Endothelial cell of umbilical vein (primary cell): ENCODE data around the gene TAAR9.

Experiments used
- EZH2 ChIP-seq: IDR thresholded peaks from 2 replicates; pipeline ENCODE4 v1.6.1; 2012; ENCODE audit warnings: borderline replicate concordance, low read depth, mild to moderate bottlenecking, moderate library complexity, low read length, inconsistent platforms; ENCODE audit not compliant: severe bottlenecking
- FOS ChIP-seq: IDR thresholded peaks from 2 replicates; pipeline ENCODE4 v1.6.1; 2011; ENCODE audit warnings: mild to moderate bottlenecking, low read length, moderate library complexity, borderline replicate concordance; ENCODE audit not compliant: insufficient read depth
- JUN ChIP-seq: IDR thresholded peaks from 2 replicates; pipeline ENCODE4 v1.6.1; 2011; ENCODE audit warnings: borderline replicate concordance, low read depth; ENCODE audit not compliant: insufficient read length, insufficient read depth
- MYC ChIP-seq: IDR thresholded peaks from one replicate; pipeline ENCODE4 v1.6.1; 2011; ENCODE audit warnings: mild to moderate bottlenecking, low read depth, low read length
- POLR2A ChIP-seq: IDR thresholded peaks from 2 replicates; pipeline ENCODE4 v1.6.1; 2012; ENCODE audit warnings: low read depth, mild to moderate bottlenecking, control low read depth, low read length
- POLR2AphosphoS5 ChIP-seq: IDR thresholded peaks from 2 replicates; pipeline ENCODE4 v1.6.1; 2012; ENCODE audit warnings: low read depth, mild to moderate bottlenecking, control low read depth, low read length, moderate library complexity; ENCODE audit not compliant: insufficient read depth
- TF ChIP-seq, protein P1 (sequence below), 2 donors: IDR thresholded peaks; 1 replicate in 1 of 2; 2 replicates in 1 of 2; pipeline ENCODE4 v1.5.1; 2011; ENCODE audit warnings: low read length in 2 of 2, mild to moderate bottlenecking in 2 of 2, moderate library complexity in 2 of 2, control low read depth in 1 of 2, inconsistent platforms in 1 of 2, low read depth in 1 of 2; ENCODE audit not compliant: insufficient read depth in 1 of 2; ENCODE audit errors: extremely low read depth in 1 of 2
- TF ChIP-seq, protein P2 (sequence below): IDR thresholded peaks from 2 replicates; pipeline ENCODE4 v1.6.1; 2011; ENCODE audit not compliant: insufficient read depth, insufficient read length

DNA sequence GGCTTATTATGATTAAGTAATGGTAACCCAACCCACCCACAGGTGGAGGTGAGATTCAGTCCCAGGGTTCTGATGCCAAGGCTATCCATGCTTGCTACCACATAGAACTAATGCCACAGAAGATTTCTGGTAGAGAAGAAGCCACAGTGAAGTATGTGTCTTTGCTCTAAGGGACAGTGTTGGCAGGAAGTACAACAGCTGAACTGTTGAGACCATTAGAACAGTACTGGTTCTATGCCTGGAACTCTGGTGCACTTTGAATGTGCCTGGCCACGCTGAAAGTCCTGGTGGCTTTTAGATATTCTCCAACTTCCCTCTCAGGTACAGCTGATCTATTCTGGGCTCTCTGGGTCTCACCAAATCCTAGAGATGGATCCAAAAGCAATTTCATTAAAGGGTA lies 32.9 kb upstream of the TAAR9 start:
- TF ChIP-seq JUN: no peak
- TF ChIP-seq, protein P1, sequence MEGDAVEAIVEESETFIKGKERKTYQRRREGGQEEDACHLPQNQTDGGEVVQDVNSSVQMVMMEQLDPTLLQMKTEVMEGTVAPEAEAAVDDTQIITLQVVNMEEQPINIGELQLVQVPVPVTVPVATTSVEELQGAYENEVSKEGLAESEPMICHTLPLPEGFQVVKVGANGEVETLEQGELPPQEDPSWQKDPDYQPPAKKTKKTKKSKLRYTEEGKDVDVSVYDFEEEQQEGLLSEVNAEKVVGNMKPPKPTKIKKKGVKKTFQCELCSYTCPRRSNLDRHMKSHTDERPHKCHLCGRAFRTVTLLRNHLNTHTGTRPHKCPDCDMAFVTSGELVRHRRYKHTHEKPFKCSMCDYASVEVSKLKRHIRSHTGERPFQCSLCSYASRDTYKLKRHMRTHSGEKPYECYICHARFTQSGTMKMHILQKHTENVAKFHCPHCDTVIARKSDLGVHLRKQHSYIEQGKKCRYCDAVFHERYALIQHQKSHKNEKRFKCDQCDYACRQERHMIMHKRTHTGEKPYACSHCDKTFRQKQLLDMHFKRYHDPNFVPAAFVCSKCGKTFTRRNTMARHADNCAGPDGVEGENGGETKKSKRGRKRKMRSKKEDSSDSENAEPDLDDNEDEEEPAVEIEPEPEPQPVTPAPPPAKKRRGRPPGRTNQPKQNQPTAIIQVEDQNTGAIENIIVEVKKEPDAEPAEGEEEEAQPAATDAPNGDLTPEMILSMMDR (IDR thresholded peaks at IDR 0.05; ENCODE audit: extremely low read depth in 1 of 2, insufficient read depth in 1 of 2, low read depth in 1 of 2, low read length in 2 of 2): no peak
- no peak for TF ChIP-seq FOS
- TF ChIP-seq MYC: no peak
- no peak for TF ChIP-seq POLR2A
- TF ChIP-seq POLR2AphosphoS5: no peak
- TF ChIP-seq, protein P2, sequence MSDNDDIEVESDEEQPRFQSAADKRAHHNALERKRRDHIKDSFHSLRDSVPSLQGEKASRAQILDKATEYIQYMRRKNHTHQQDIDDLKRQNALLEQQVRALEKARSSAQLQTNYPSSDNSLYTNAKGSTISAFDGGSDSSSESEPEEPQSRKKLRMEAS: no peak
- TF ChIP-seq EZH2: no peak
